NCI-H2029 (cell line): ENCODE data around the gene NCAPG.
A peak's percentile ranks its signal among the peaks of the same experiment; 100 is the strongest.
"Not testable (repeated sequence)": the region's sequence is repeated elsewhere in the genome, so short reads cannot be mapped to it uniquely, and the experiment has no call there.

Experiments used
- DNase-seq: peaks from one replicate; lab custom pipeline; 2025; lab: John Stamatoyannopoulos, UW

The NCAPG gene

GRCh38 chr4:17797808-17798207 lies 13.0 kb upstream of the NCAPG start:
- no peak for DNase-seq

- no peak for DNase-seq
Observed at GRCh38 chr4:17805580-17806155, 5.1 kb upstream of the NCAPG start.

- DNase-seq = no peak
Observed at GRCh38 chr4:17807446-17807845, 3.3 kb upstream of the NCAPG start.

- DNase-seq = no peak
Observed at GRCh38 chr4:17809667-17810066, 1.1 kb upstream of the NCAPG start.

- DNase-seq = peak; percentile 33
Observed at GRCh38 chr4:17811078-17811603, 362 bp downstream of the NCAPG start.

GRCh38 chr4:17812125-17812524 lies 1.3 kb downstream of the NCAPG start:
- no peak for DNase-seq

GRCh38 chr4:17812801-17813200 lies 2.0 kb downstream of the NCAPG start:
- no peak for DNase-seq

GRCh38 chr4:17814140-17814539 lies 3.4 kb downstream of the NCAPG start:
- DNase-seq = no peak

- DNase-seq = no peak
Observed at GRCh38 chr4:17816142-17816541, 5.4 kb downstream of the NCAPG start.

- no peak for DNase-seq
Observed at GRCh38 chr4:17817027-17817426, 6.2 kb downstream of the NCAPG start.

- no peak for DNase-seq
Observed at GRCh38 chr4:17823871-17824669, 13.3 kb downstream of the NCAPG start.

GRCh38 chr4:17846266-17846665 lies 35.5 kb downstream of the NCAPG start:
- DNase-seq = no peak

GRCh38 chr4:17850295-17850694 lies 39.5 kb downstream of the NCAPG start:
- not testable (repeated sequence) for DNase-seq

GRCh38 chr4:17851959-17852358 lies 41.2 kb downstream of the NCAPG start:
- DNase-seq = no peak

GRCh38 chr4:17854036-17854435 lies 43.3 kb downstream of the NCAPG start:
- no peak for DNase-seq

- DNase-seq = no peak
Observed at GRCh38 chr4:17859793-17860406, 49.1 kb downstream of the NCAPG start.

- not testable (repeated sequence) for DNase-seq
Observed at GRCh38 chr4:17861906-17862305, 51.1 kb downstream of the NCAPG start.

- DNase-seq = no peak
Observed at GRCh38 chr4:17865866-17866363, 55.1 kb downstream of the NCAPG start.

GRCh38 chr4:17866810-17867209 lies 56.0 kb downstream of the NCAPG start:
- DNase-seq = no peak

GRCh38 chr4:17867276-17867675 lies 56.5 kb downstream of the NCAPG start:
- no peak for DNase-seq

GRCh38 chr4:17869327-17869726 lies 58.5 kb downstream of the NCAPG start:
- no peak for DNase-seq

GRCh38 chr4:17875402-17876070 lies 64.8 kb downstream of the NCAPG start:
- no peak for DNase-seq
